ENCODE results near the gene MORF4L1.

GRCh38 chr15:78906316-78906620 is 33.6 kb downstream of the MORF4L1 start:
- TF ChIP-seq CTCF (IDR thresholded peaks at IDR 0.05): no peak
- TF ChIP-seq POLR2AphosphoS5 (IDR thresholded peaks at IDR 0.05): no peak
- no peak for TF ChIP-seq POLR2A (IDR thresholded peaks at IDR 0.05)
